ENCODE measurements around the gene SV2A.

Gene SV2A

GRCh38 chr1:149885339-149886120 lies 32.1 kb downstream of the SV2A start:
- CTCF ChIA-PET: interaction anchor here (1.1 kb wide), 1 partner anchor 302 kb away, joined by 3 read pairs; no protein-coding TSS in a partner anchor
- POLR2A ChIA-PET: interaction anchor here (0.6 to 5.4 kb wide), 25 partner anchors 9 to 353 kb away, joined by 3 to 133 read pairs (median 14); partner anchors contain the start of genes BOLA1, MTMR11, SF3B4 and VPS45
- TF ChIP-seq PKNOX1 (IDR thresholded peaks at IDR 0.05): peak; percentile 93
- TF ChIP-seq HDGF (IDR thresholded peaks at IDR 0.05; ENCODE audit: borderline replicate concordance): no peak
- no peak for TF ChIP-seq FOXA1 (IDR thresholded peaks at IDR 0.05)
- TF ChIP-seq ARNT (IDR thresholded peaks at IDR 0.05): peak; percentile 72; the same call in 1 of the 2 replicates
- DNase-seq (ENCODE audit: extremely low spot score): peak; percentile 67

- POLR2A ChIA-PET: interaction anchor here (0.9 to 5.4 kb wide), 9 partner anchors 8 to 124 kb away, joined by 3 to 133 read pairs (median 21); partner anchors contain the start of genes BOLA1 and MTMR11
- no peak for DNase-seq (ENCODE audit: extremely low spot score)
- CTCF ChIA-PET: no interaction called here
- TF ChIP-seq L3MBTL2 (conservative IDR thresholded peaks at IDR 0.05) (peak; percentile 6; the same call in 1 of the 2 replicates), PKNOX1 (IDR thresholded peaks at IDR 0.05) (peak; percentile 82), NFRKB (IDR thresholded peaks at IDR 0.05) (no peak)
Measured at GRCh38 chr1:149884433-149885338, 33.0 kb downstream of the SV2A start.

GRCh38 chr1:149883598-149884247 lies 33.9 kb downstream of the SV2A start:
- DNase-seq (ENCODE audit: extremely low spot score): no peak
- TF ChIP-seq FOXM1 (IDR thresholded peaks at IDR 0.05; ENCODE audit: borderline replicate concordance) (no peak), SP1 (IDR thresholded peaks at IDR 0.05) (no peak), PKNOX1 (IDR thresholded peaks at IDR 0.05) (no peak), HDGF (IDR thresholded peaks at IDR 0.05; ENCODE audit: borderline replicate concordance) (no peak), L3MBTL2 (conservative IDR thresholded peaks at IDR 0.05) (no peak), BHLHE40 (IDR thresholded peaks at IDR 0.05; ENCODE audit: borderline replicate concordance) (no peak), NFRKB (IDR thresholded peaks at IDR 0.05) (no peak), CTBP1 (IDR thresholded peaks at IDR 0.05; ENCODE audit: borderline replicate concordance) (no peak), TARDBP (IDR thresholded peaks at IDR 0.05) (no peak), ARNT (IDR thresholded peaks at IDR 0.05) (no peak), SUZ12 (IDR thresholded peaks at IDR 0.05) (no peak), ZNF384 (IDR thresholded peaks at IDR 0.05) (no peak), ELF4 (IDR thresholded peaks at IDR 0.05) (no peak), FOXK2 (IDR thresholded peaks at IDR 0.05) (no peak), LEF1 (IDR thresholded peaks at IDR 0.05; ENCODE audit: borderline replicate concordance) (no peak), FOXA1 (IDR thresholded peaks at IDR 0.05) (no peak)
- POLR2A ChIA-PET: interaction anchor here (4.4 kb wide), 1 partner anchor 34 kb away, joined by 58 read pairs; no protein-coding TSS in a partner anchor
- CTCF ChIA-PET: no interaction called here

- TF ChIP-seq SP1 (IDR thresholded peaks at IDR 0.05) (no peak), SUZ12 (IDR thresholded peaks at IDR 0.05) (no peak)
- DNase-seq (ENCODE audit: extremely low spot score): no peak
- CTCF ChIA-PET: no interaction called here
- POLR2A ChIA-PET: no interaction called here
Measured at GRCh38 chr1:149881876-149882275, 35.8 kb downstream of the SV2A start.

- CTCF ChIA-PET: no interaction called here
Measured at GRCh38 chr1:149879556-149879955, 38.1 kb downstream of the SV2A start.

More at GRCh38 chr1:149879556-149879955, 38.1 kb downstream of the SV2A start:
- TF ChIP-seq FOXM1 (IDR thresholded peaks at IDR 0.05; ENCODE audit: borderline replicate concordance) (no peak), LEF1 (IDR thresholded peaks at IDR 0.05; ENCODE audit: borderline replicate concordance) (no peak), BHLHE40 (IDR thresholded peaks at IDR 0.05; ENCODE audit: borderline replicate concordance) (no peak), FOXK2 (IDR thresholded peaks at IDR 0.05) (no peak), ARNT (IDR thresholded peaks at IDR 0.05) (no peak), NFRKB (IDR thresholded peaks at IDR 0.05) (no peak), HDGF (IDR thresholded peaks at IDR 0.05; ENCODE audit: borderline replicate concordance) (no peak), SP1 (IDR thresholded peaks at IDR 0.05) (no peak), PKNOX1 (IDR thresholded peaks at IDR 0.05) (no peak), FOXA1 (IDR thresholded peaks at IDR 0.05) (no peak), TARDBP (IDR thresholded peaks at IDR 0.05) (no peak), SUZ12 (IDR thresholded peaks at IDR 0.05) (no peak), ZNF384 (IDR thresholded peaks at IDR 0.05) (no peak), ELF4 (IDR thresholded peaks at IDR 0.05) (no peak), CTBP1 (IDR thresholded peaks at IDR 0.05; ENCODE audit: borderline replicate concordance) (no peak)
- POLR2A ChIA-PET: no interaction called here
- no peak for DNase-seq (ENCODE audit: extremely low spot score)
